CD8-positive, alpha-beta memory T cell (primary cell): ENCODE measurements around the gene COG5. TPM values are rescaled to one million over a fixed set of nuclear protein-coding genes. Genes with fewer than 3 reads are reported as not detected.

ENCODE experiments used
- CTCF ChIA-PET: fragments of 350-600 bp; sonication (Branson Sonifier 250); formaldehyde crosslinking; loops from one replicate; lab custom pipeline; 2021; ENCODE audit warnings: antibody characterized with exemption; lab: Charles Lee
- POLR2A ChIA-PET: fragments of 350-600 bp; sonication (Branson Sonifier 250); formaldehyde crosslinking; loops from one replicate; lab custom pipeline; 2021; ENCODE audit warnings: antibody characterized with exemption; lab: Charles Lee
- DNase-seq, 5 donors: peaks; one replicate each; pipeline versions ENCODE4 v3.0.0 to v3.0.0-alpha.2; 2020 to 2022; ENCODE audit warnings: mixed read lengths in 1 of 5
- H3K27ac ChIP-seq: one replicate; pipeline ENCODE4 v1.7.0; 2013; ENCODE audit warnings: low read depth, mild to moderate bottlenecking, low read length, moderate library complexity
- H3K27me3 ChIP-seq: 2 replicates; pipeline ENCODE4 v1.7.0; 2013; ENCODE audit warnings: low read length, mild to moderate bottlenecking; ENCODE audit not compliant: insufficient read depth, poor library complexity, severe bottlenecking
- H3K36me3 ChIP-seq: 2 replicates; pipeline ENCODE4 v1.7.0; 2013; ENCODE audit warnings: mild to moderate bottlenecking, low read length, moderate library complexity; ENCODE audit not compliant: insufficient read depth
- H3K4me1 ChIP-seq: 2 replicates; pipeline ENCODE4 v1.7.0; 2013; ENCODE audit warnings: mild to moderate bottlenecking, low read length, moderate library complexity; ENCODE audit not compliant: insufficient read depth
- H3K4me3 ChIP-seq: 2 replicates; pipeline ENCODE4 v1.7.0; 2013; ENCODE audit warnings: mild to moderate bottlenecking, low read length
- H3K9me3 ChIP-seq: 2 replicates; pipeline ENCODE4 v1.7.0; 2013; ENCODE audit warnings: mild to moderate bottlenecking, low read length
- H3K27ac Mint-ChIP-seq, 8 donors: one replicate each; pipeline ENCODE4 v1.8.0; 2020 to 2021; ENCODE audit warnings: mixed read lengths in 8 of 8, mild to moderate bottlenecking in 6 of 8, inconsistent platforms in 3 of 8, moderate library complexity in 3 of 8
- H3K27me3 Mint-ChIP-seq, 2 donors: one replicate each; pipeline ENCODE4 v1.8.0; 2020 to 2021; ENCODE audit warnings: mixed read lengths in 2 of 2, mild to moderate bottlenecking in 1 of 2, moderate library complexity in 1 of 2
- H3K36me3 Mint-ChIP-seq, 3 donors: one replicate each; pipeline ENCODE4 v1.8.0; 2020 to 2021; ENCODE audit warnings: mixed read lengths in 3 of 3, inconsistent platforms in 1 of 3, mild to moderate bottlenecking in 1 of 3
- H3K4me1 Mint-ChIP-seq, 3 donors: one replicate each; pipeline ENCODE4 v1.8.0; 2020 to 2021; ENCODE audit warnings: mixed read lengths in 3 of 3, inconsistent platforms in 1 of 3, mild to moderate bottlenecking in 1 of 3
- H3K4me3 Mint-ChIP-seq, 7 donors: one replicate each; pipeline ENCODE4 v1.8.0; 2020 to 2021; ENCODE audit warnings: mixed read lengths in 7 of 7, mild to moderate bottlenecking in 6 of 7, moderate library complexity in 4 of 7, inconsistent platforms in 2 of 7
- H3K9me3 Mint-ChIP-seq, 5 donors: one replicate each; pipeline ENCODE4 v1.8.0; 2020 to 2022; ENCODE audit warnings: mixed read lengths in 5 of 5, mild to moderate bottlenecking in 3 of 5, moderate library complexity in 2 of 5, inconsistent platforms in 1 of 5
- polyA plus RNA-seq: library from polyadenylated mRNA; unstranded; fragments of 300-500 nt; fragmentation: Illumina TruSeq; gene quantifications from one replicate; pipeline ENCODE4 v1.2.3, GENCODE V29; 2021
- total RNA-seq, 2 experiments: library from RNA; stranded (reverse); gene quantifications; one replicate each; pipeline ENCODE4 v1.2.3, GENCODE V29; 2021

COG5 gene
- total RNA-seq: 10 to 100 TPM; 29.2 to 38.9 TPM
- polyA plus RNA-seq: 39.4 TPM

- Histone ChIP-seq H3K4me1 (peaks cover 49% of the 10 kb centered on the region), H3K36me3 (no peaks in the 10 kb centered on the region), H3K27me3 (no peaks in the 10 kb centered on the region), H3K4me3 (peak within 1 kb of the TSS; percentile 77), H3K27ac (peak within 1 kb of the TSS; percentile 92), H3K9me3 (no peaks in the 10 kb centered on the region)
- DNase-seq: peak; percentile 79 to 88 (median 82)
- Mint-ChIP-seq H3K36me3 (peaks cover 0 to 18% (median 0%) of the 10 kb centered on the region in 3 donors), H3K27me3 (no peaks in the 10 kb centered on the region), H3K4me3 (peak within 1 kb of the TSS; percentile 78 to 96 (median 86)), H3K9me3 (no peaks in the 10 kb centered on the region), H3K4me1 (peaks cover 54 to 66% (median 62%) of the 10 kb centered on the region in 3 donors), H3K27ac (peak within 1 kb of the TSS; percentile 91 to 98 (median 94))
- POLR2A ChIA-PET: interaction anchor here (0.6 to 2.7 kb wide), 6 partner anchors 16 to 699 kb away, joined by 3 to 22 read pairs (median 6); partner anchors contain the start of genes BCAP29, CBLL1 and HBP1
- CTCF ChIA-PET: interaction anchor here (1.2 to 1.4 kb wide), 4 partner anchors 13 to 315 kb away, joined by 3 to 5 read pairs (median 4); no protein-coding TSS in a partner anchor
Measured at GRCh38 chr7:107563775-107564552, at the start of gene COG5, which contains the start of gene DUS4L. COG5 (minus strand) TSS chr7:107563920; CDS start chr7:107563896, 24 bp downstream. DUS4L (plus strand) TSS chr7:107563971; CDS start chr7:107567071, 3,100 bp downstream.

GRCh38 chr7:107613439-107613838 lies 49.7 kb upstream of the COG5 start:
- Mint-ChIP-seq H3K27me3 (no peaks in the 10 kb centered on the region), H3K4me3 (no peak overlapping the region), H3K27ac (peak overlapping the region in 1 of 8 donors; percentile 1), H3K9me3 (no peaks in the 10 kb centered on the region), H3K4me1 (no peaks in the 10 kb centered on the region), H3K36me3 (peaks cover 10 to 44% (median 11%) of the 10 kb centered on the region in 3 donors)
- DNase-seq: no peak
- ChIA-PET CTCF (no interaction called here), POLR2A (no interaction called here)
- Histone ChIP-seq H3K27ac (no peak overlapping the region), H3K27me3 (no peaks in the 10 kb centered on the region), H3K4me3 (no peak overlapping the region), H3K9me3 (no peaks in the 10 kb centered on the region), H3K4me1 (no peaks in the 10 kb centered on the region), H3K36me3 (peaks cover 5% of the 10 kb centered on the region)

GRCh38 chr7:107610323-107610722 lies 46.6 kb upstream of the COG5 start:
- no peaks in the 10 kb centered on the region for H3K4me1 Mint-ChIP-seq
- H3K4me1 ChIP-seq: no peaks in the 10 kb centered on the region
- DNase-seq: no peak
- ChIA-PET CTCF (no interaction called here), POLR2A (no interaction called here)
- peaks cover 10 to 36% (median 16%) of the 10 kb centered on the region in 3 donors for H3K36me3 Mint-ChIP-seq
- H3K4me3 Mint-ChIP-seq: no peak overlapping the region
- no peak overlapping the region for H3K4me3 ChIP-seq
- no peaks in the 10 kb centered on the region for H3K9me3 Mint-ChIP-seq
- H3K27ac Mint-ChIP-seq: no peak overlapping the region
- no peaks in the 10 kb centered on the region for H3K27me3 ChIP-seq
- H3K9me3 ChIP-seq: no peaks in the 10 kb centered on the region
- H3K36me3 ChIP-seq: peaks cover 5% of the 10 kb centered on the region
- H3K27ac ChIP-seq: no peak overlapping the region
- no peaks in the 10 kb centered on the region for H3K27me3 Mint-ChIP-seq

- no peak overlapping the region for H3K27ac Mint-ChIP-seq
- no peaks in the 10 kb centered on the region for H3K27me3 ChIP-seq
- H3K36me3 ChIP-seq: peaks cover 5% of the 10 kb centered on the region
- no peaks in the 10 kb centered on the region for H3K4me1 Mint-ChIP-seq
- no peaks in the 10 kb centered on the region for H3K9me3 ChIP-seq
- H3K4me1 ChIP-seq: no peaks in the 10 kb centered on the region
- no peak for DNase-seq
- ChIA-PET POLR2A (no interaction called here), CTCF (no interaction called here)
- no peak overlapping the region for H3K27ac ChIP-seq
- peaks cover 10 to 33% (median 17%) of the 10 kb centered on the region in 3 donors for H3K36me3 Mint-ChIP-seq
- H3K9me3 Mint-ChIP-seq: no peaks in the 10 kb centered on the region
- H3K27me3 Mint-ChIP-seq: no peaks in the 10 kb centered on the region
- H3K4me3 ChIP-seq: no peak overlapping the region
- no peak overlapping the region for H3K4me3 Mint-ChIP-seq
Measured at GRCh38 chr7:107609811-107610261, 46.1 kb upstream of the COG5 start.

- Mint-ChIP-seq H3K36me3 (peaks cover 10 to 32% (median 17%) of the 10 kb centered on the region in 3 donors), H3K27ac (peak overlapping the region in 1 of 8 donors; percentile 9), H3K27me3 (no peaks in the 10 kb centered on the region), H3K9me3 (no peaks in the 10 kb centered on the region), H3K4me3 (no peak overlapping the region), H3K4me1 (no peaks in the 10 kb centered on the region)
- Histone ChIP-seq H3K27me3 (no peaks in the 10 kb centered on the region), H3K4me3 (no peak overlapping the region), H3K9me3 (no peaks in the 10 kb centered on the region), H3K4me1 (no peaks in the 10 kb centered on the region), H3K27ac (no peak overlapping the region), H3K36me3 (no peaks in the 10 kb centered on the region)
- DNase-seq: no peak
- ChIA-PET POLR2A (no interaction called here), CTCF (interaction anchor here (1.1 kb wide), 1 partner anchor 10 kb away, joined by 3 read pairs; no protein-coding TSS in a partner anchor)
Measured at GRCh38 chr7:107606303-107606702, 42.6 kb upstream of the COG5 start.

- CTCF ChIA-PET: interaction anchor here (1.1 kb wide), 1 partner anchor 11 kb away, joined by 3 read pairs; no protein-coding TSS in a partner anchor
- H3K9me3 Mint-ChIP-seq: no peaks in the 10 kb centered on the region
- no peaks in the 10 kb centered on the region for H3K27me3 Mint-ChIP-seq
- Histone ChIP-seq H3K4me1 (no peaks in the 10 kb centered on the region), H3K27ac (no peak overlapping the region), H3K4me3 (no peak overlapping the region), H3K27me3 (no peaks in the 10 kb centered on the region), H3K9me3 (no peaks in the 10 kb centered on the region), H3K36me3 (no peaks in the 10 kb centered on the region)
- DNase-seq: no peak
- H3K4me1 Mint-ChIP-seq: no peaks in the 10 kb centered on the region
- H3K27ac Mint-ChIP-seq: no peak overlapping the region
- POLR2A ChIA-PET: no interaction called here
- peaks cover 10 to 42% (median 18%) of the 10 kb centered on the region in 3 donors for H3K36me3 Mint-ChIP-seq
- H3K4me3 Mint-ChIP-seq: no peak overlapping the region
Measured at GRCh38 chr7:107605218-107605815, 41.6 kb upstream of the COG5 start.

- H3K36me3 ChIP-seq: no peaks in the 10 kb centered on the region
- no peak overlapping the region for H3K4me3 ChIP-seq
- no peak overlapping the region for H3K27ac Mint-ChIP-seq
- no peak overlapping the region for H3K27ac ChIP-seq
- H3K4me1 Mint-ChIP-seq: no peaks in the 10 kb centered on the region
- H3K4me3 Mint-ChIP-seq: no peak overlapping the region
- ChIA-PET CTCF (no interaction called here), POLR2A (no interaction called here)
- peaks cover 0 to 45% (median 11%) of the 10 kb centered on the region in 3 donors for H3K36me3 Mint-ChIP-seq
- no peaks in the 10 kb centered on the region for H3K4me1 ChIP-seq
- H3K27me3 ChIP-seq: no peaks in the 10 kb centered on the region
- H3K27me3 Mint-ChIP-seq: no peaks in the 10 kb centered on the region
- no peak for DNase-seq
- H3K9me3 ChIP-seq: no peaks in the 10 kb centered on the region
- H3K9me3 Mint-ChIP-seq: no peaks in the 10 kb centered on the region
Measured at GRCh38 chr7:107600816-107601215, 37.1 kb upstream of the COG5 start.

GRCh38 chr7:107599262-107599661 lies 35.5 kb upstream of the COG5 start:
- DNase-seq: no peak
- Mint-ChIP-seq H3K27ac (no peak overlapping the region), H3K4me1 (no peaks in the 10 kb centered on the region), H3K27me3 (no peaks in the 10 kb centered on the region), H3K36me3 (peaks cover 0 to 53% (median 13%) of the 10 kb centered on the region in 3 donors), H3K9me3 (no peaks in the 10 kb centered on the region), H3K4me3 (no peak overlapping the region)
- ChIA-PET POLR2A (no interaction called here), CTCF (no interaction called here)
- Histone ChIP-seq H3K27ac (no peak overlapping the region), H3K4me3 (no peak overlapping the region), H3K4me1 (no peaks in the 10 kb centered on the region), H3K27me3 (no peaks in the 10 kb centered on the region), H3K36me3 (peaks cover 8% of the 10 kb centered on the region), H3K9me3 (no peaks in the 10 kb centered on the region)
